GM19397 (cell line): Measurements from ENCODE around the gene CECR2.

Experiments
- ATAC-seq: cut with Tn5 transposase; IDR thresholded peaks from one replicate; pipeline ENCODE4 v1.9.1; 2021; ENCODE audit warnings: mild to moderate bottlenecking, moderate library complexity; ENCODE audit not compliant: unreplicated experiment

The CECR2 gene

GRCh38 chr22:17369439-17370025, at the start of gene CECR2:
TSS of gene CECR2 (plus strand) at chr22:17369460. CDS start at chr22:17369784, 324 bp downstream.
- ATAC-seq: peak; percentile 46

DNA sequence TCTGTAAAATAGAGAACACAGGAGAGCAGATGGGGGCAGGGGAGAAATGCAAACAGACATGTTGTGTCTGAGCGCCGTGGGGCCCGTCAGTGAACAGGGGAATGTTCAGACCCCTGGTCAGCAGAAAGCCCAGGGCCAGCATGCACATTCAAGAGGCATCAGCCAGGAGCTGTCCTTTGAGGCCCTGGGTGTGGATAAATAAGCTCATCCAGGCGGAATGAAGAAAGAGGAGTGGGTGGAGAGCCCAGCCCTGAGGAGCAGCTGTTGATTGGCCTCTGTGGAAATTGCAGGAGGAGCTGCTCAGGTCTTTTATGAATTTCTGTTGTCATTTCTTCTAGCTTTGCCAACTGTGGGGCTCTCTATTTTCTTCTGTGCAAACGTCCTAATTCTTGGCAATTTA, 49.7 kb upstream of the CECR2 start:
- no peak for ATAC-seq

DNA sequence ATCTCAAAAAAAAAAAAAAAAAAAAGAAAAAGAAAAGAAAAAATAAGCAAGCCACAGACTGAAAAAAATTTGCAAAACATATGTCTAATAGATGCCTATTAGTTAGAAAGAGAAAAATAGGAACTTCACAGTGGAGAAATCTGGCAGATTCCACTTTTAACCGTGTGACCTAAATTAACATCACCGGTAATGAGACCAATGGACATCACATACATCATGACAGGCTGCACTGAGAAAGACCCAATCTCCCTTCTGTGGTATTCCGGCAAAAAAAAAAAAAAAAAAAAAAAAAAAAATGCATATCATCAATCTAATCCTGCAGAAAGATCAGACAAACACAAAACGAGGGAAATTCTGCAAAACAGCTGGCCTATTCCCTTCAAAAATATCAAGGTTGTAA, 46.7 kb upstream of the CECR2 start:
- ATAC-seq: no peak

GRCh38 chr22:17331690-17332089, 37.6 kb upstream of the CECR2 start:
- ATAC-seq: no peak

- no peak for ATAC-seq
Measured at GRCh38 chr22:17332109-17332800, 37.0 kb upstream of the CECR2 start.

GRCh38 chr22:17334059-17334458, 35.2 kb upstream of the CECR2 start:
- no peak for ATAC-seq

- no peak for ATAC-seq
Measured at GRCh38 chr22:17334983-17335382, 34.3 kb upstream of the CECR2 start.

GRCh38 chr22:17336061-17336460, 33.2 kb upstream of the CECR2 start:
- no peak for ATAC-seq

DNA sequence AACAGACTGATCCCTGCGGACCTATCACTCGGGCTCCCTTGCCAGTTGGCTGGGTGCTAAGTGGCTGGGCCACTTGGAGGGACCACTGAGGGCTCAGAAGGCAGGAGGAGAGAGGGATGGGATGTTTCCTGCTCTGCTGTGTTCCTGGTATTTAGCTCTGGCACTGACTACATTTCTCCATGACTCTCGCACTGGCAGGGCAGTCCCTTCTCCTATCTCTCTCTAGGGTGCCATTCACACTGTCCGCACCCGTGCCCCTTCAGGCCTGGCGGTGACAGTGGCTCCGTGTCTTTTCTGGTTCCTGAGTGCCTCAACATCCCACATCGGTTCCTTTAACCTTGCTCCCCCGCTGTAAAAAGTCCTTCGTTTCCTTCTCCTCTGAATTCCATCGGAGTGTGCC, 31.6 kb upstream of the CECR2 start:
- ATAC-seq: no peak

DNA sequence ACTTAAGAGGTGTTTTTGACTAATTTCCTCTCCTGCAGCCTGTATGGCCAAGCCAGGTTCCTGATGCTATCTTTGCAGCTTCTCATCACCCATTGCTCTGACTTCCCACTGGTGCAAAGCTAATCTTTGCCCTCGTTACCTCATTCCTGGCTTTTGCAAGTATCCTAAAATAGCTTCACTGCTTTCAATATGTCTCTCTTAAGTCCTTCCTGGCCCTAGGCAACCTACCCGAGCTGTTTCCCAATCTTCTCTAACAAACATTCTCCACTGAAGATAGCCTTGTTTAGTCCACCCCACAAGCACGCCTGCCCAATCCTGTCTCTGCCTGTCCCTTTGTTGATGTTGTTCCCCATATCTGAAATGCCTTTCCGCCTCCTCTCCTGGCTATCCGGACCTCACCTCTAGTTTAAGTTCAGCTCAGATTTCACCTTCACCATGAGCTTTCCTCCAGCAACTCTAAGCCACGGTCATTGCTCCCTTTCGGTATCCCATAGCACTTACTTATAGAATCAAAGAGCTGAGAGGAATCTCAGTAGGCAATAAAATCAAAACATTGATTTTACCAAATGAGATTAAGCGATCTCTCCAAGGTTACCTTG, 30.1 kb upstream of the CECR2 start:
- no peak for ATAC-seq

- ATAC-seq: no peak
Measured at GRCh38 chr22:17342361-17342760, 26.9 kb upstream of the CECR2 start.

GRCh38 chr22:17343766-17344165, 25.5 kb upstream of the CECR2 start:
- no peak for ATAC-seq

- no peak for ATAC-seq
Measured at GRCh38 chr22:17346578-17346977, 22.7 kb upstream of the CECR2 start.

DNA sequence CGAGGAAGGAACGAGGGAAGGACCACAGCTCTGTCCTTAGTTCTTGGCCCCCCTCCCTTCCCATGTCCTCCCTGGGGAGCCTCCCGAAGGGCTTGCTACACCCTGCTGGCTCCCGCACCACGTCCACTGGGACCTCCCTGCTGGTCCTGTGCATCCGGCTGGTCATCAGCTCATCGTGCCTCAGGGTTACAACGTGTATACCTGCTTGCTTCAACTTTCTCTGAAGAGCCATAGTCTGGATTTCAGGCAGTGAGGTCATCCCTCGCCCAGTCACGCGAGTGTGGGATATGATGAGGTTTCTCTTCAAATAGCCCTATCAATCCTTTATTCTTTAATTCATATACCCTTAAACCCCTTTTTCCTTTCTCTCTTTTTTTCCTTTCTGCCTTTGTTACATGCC, 21.5 kb upstream of the CECR2 start:
- ATAC-seq: no peak

DNA sequence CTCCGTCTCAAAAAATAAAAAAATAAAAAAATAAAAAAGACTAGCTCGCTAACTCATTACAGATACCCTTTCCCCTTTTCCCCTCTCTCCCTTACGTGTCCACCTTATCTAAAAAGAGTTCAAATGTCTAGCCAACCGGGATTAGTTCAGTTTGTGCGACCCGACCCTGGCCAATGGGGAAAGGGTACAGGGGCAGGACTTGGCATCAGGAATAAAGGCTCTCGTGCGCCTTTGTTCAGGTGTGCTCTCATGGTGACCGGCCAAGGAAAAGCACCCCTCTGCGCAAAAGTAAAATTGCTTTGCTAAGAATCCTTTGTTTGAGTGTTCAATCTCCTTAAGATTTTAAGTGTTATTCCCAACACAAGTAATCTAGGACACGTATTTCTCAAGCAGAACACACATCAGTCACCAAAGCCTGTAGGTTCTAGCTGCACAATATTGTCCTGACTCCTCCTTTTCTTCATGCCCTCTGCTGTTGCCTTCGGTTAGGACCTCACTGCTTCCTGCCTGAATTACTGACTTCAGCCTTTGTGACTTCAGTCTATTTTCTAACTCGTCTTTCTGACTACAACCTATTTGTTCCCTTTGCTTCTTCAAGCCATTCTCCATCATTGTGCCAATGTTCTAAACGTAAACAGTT, 20.7 kb upstream of the CECR2 start:
- ATAC-seq: no peak

DNA sequence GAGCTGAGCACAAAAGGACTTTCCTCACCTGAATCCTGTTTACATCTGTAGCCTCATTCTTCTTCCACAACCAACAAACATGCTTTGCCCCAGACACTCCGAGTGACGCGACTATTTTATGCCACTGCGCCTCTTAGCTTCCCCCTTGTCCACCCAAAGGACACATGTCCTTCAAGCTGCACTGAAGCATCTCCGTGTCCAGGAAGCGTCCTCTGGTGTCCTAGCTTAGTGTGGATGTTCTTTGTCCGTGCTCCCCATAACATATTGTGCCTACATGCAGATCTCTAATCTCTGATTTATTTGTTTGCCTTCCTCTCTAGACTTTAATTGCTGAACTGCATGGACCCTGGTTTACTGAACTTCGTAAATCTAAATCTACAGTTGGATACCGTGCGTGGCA, 20.1 kb upstream of the CECR2 start:
- no peak for ATAC-seq

DNA sequence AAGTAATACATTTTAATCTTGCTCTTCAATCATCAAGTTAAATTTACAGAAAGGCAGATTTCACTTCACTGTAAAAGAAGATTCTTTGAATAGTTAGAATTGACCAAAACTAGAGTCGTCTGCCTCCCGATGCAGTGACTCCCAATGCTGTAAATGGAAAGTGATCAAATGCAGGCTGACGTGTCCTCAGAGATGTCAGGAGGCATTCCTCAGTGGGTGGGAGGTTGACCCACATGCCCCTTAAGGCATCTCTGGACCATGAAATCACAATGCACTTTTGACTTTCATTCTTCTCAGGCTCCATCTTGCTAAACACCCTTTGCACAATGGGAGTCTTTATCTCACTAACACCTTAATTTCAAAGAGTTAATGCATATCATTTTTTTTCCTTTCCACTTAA, 19.0 kb upstream of the CECR2 start:
- ATAC-seq: no peak

- ATAC-seq: no peak
Measured at GRCh38 chr22:17352798-17353197, 16.5 kb upstream of the CECR2 start.

DNA sequence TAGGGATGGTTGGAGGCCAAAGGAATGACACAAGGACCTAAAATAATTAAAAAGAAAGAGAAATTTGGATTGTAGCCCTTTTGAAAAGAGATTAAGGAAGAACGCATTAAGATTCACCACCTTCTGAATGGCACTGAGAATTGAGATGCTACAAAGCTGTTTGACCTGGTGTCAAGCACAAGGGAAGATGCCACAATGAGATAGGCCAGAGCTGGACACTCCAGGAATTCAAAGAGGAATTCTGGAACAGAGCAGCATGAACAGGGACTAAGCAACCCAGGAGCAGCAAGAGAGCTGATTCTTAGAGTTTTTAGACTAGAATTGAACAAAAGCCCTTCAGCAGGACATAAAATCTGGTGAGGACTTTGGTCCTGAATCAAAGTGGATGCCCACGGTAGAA, 11.6 kb upstream of the CECR2 start:
- ATAC-seq: no peak

- no peak for ATAC-seq
Measured at GRCh38 chr22:17358415-17358814, 10.8 kb upstream of the CECR2 start.

- no peak for ATAC-seq
Measured at GRCh38 chr22:17359501-17359900, 9.8 kb upstream of the CECR2 start.

- no peak for ATAC-seq
Measured at GRCh38 chr22:17366329-17366728, 2.9 kb upstream of the CECR2 start.
